Endodermal cell (in vitro differentiated cells): ENCODE data around the gene ADAMTS16. TPM values are rescaled to one million over a fixed set of nuclear protein-coding genes. Genes with fewer than 3 reads are reported as not detected.

Experiments
- DNase-seq: peaks from one replicate; pipeline ENCODE4 v3.0.0-alpha.2; 2017
- H3K27ac ChIP-seq: 2 replicates; pipeline ENCODE4 v1.5.1; 2013; ENCODE audit warnings: mild to moderate bottlenecking, low read depth, low read length, moderate library complexity
- H3K27me3 ChIP-seq: 2 replicates; pipeline ENCODE4 v1.6.1; 2013; ENCODE audit warnings: mild to moderate bottlenecking, low read length, moderate library complexity; ENCODE audit not compliant: insufficient read depth, control insufficient read depth, poor library complexity, severe bottlenecking
- H3K36me3 ChIP-seq: 2 replicates; pipeline ENCODE4 v1.7.0; 2013; ENCODE audit warnings: mild to moderate bottlenecking, low read length, moderate library complexity; ENCODE audit not compliant: control insufficient read depth, insufficient read depth
- H3K4me1 ChIP-seq: one replicate; pipeline ENCODE4 v1.7.0; 2013; ENCODE audit warnings: low read length; ENCODE audit not compliant: control insufficient read depth, insufficient read depth
- H3K4me3 ChIP-seq: 2 replicates; pipeline ENCODE4 v1.5.1; 2013; ENCODE audit warnings: mild to moderate bottlenecking, low read length, moderate library complexity
- H3K9ac ChIP-seq: 2 replicates; pipeline ENCODE4 v1.6.1; 2013; ENCODE audit warnings: mild to moderate bottlenecking, low read length, moderate library complexity; ENCODE audit not compliant: poor library complexity, severe bottlenecking; ENCODE audit errors: extremely low read depth
- H3K9me3 ChIP-seq: 2 replicates; pipeline ENCODE4 v1.6.1; 2013; ENCODE audit warnings: mild to moderate bottlenecking, low read length, moderate library complexity; ENCODE audit not compliant: control insufficient read depth
- H3K27ac Mint-ChIP-seq: 2 replicates; pipeline ENCODE4 v1.8.0; 2020; ENCODE audit warnings: mixed read lengths
- H3K27me3 Mint-ChIP-seq: 2 replicates; pipeline ENCODE4 v1.8.0; 2021; ENCODE audit warnings: mild to moderate bottlenecking, mixed read lengths; ENCODE audit not compliant: insufficient read depth
- H3K36me3 Mint-ChIP-seq: 2 replicates; pipeline ENCODE4 v1.8.0; 2020; ENCODE audit warnings: low read depth, mixed read lengths
- H3K4me1 Mint-ChIP-seq: 2 replicates; pipeline ENCODE4 v1.8.0; 2020; ENCODE audit warnings: mixed read lengths
- H3K4me3 Mint-ChIP-seq: 2 replicates; pipeline ENCODE4 v1.8.0; 2020; ENCODE audit warnings: mild to moderate bottlenecking, moderate library complexity, mixed read lengths
- H3K9me3 Mint-ChIP-seq: 2 replicates; pipeline ENCODE4 v1.8.0; 2020; ENCODE audit warnings: mild to moderate bottlenecking, mixed read lengths
- WGBS, 2 experiments: methylation state at CpG; one replicate each; pipeline versions ENCODE4 v1.1.5 to v1.1.7; 2013; ENCODE audit warnings: missing lambda C conversion rate in 2 of 2, mixed read lengths in 1 of 2; ENCODE audit not compliant: insufficient coverage in 1 of 2, insufficient read length in 1 of 2; 5-methylcytosine and 5-hydroxymethylcytosine counted together
- total RNA-seq, 2 donors: library from RNA; stranded (reverse); fragmentation: NEBNext Ultra II Directional in 1 of 2; extraction: Animal tissue kit (Norgen Biotek cat#: 25700) in 1 of 2; gene quantifications; 2 replicates in 1 of 2; 3 replicates in 1 of 2; pipeline ENCODE4 v1.2.1, GENCODE V29; 2021
- TF ChIP-seq, protein P1 (sequence below): fragments of 200-600 bp; sonication (generic); conservative IDR thresholded peaks from 2 replicates; pipeline ENCODE4 v1.5.0; 2021; ENCODE audit warnings: antibody characterized with exemption, mild to moderate bottlenecking

ADAMTS16 gene
- total RNA-seq, 2 donors from 2014 or later, result 0.77 to 7.4 TPM

DNA sequence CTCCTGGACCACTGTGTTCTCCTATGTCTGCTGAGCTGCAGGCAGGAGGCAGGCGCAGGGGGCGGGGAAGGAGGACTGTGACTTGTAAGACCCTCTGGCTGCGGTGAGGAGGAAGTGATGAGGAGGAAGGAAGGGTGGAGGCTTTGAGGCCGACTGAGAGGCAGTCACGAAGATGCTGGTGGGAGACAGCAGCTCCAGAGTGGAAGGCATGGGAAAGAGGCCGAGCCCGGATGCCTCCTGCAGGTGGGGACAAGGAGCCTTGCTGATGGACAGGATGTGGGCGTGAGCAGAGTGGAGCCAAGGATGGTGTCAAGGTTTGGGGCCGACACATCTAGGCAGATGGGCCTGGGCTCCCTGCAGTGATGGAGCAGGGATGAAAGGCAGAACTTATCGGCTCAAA, 208.0 kb downstream of the ADAMTS16 start:
- no peak overlapping the region for H3K27ac Mint-ChIP-seq
- no peaks in the 10 kb centered on the region for H3K27me3 ChIP-seq
- no peaks in the 10 kb centered on the region for H3K9me3 ChIP-seq
- H3K4me1 Mint-ChIP-seq, result peaks cover 5% of the 10 kb centered on the region
- no peak overlapping the region for H3K4me3 ChIP-seq
- peaks cover 5% of the 10 kb centered on the region for H3K27me3 Mint-ChIP-seq
- 72 to 74% methylated on average over 6 to 10 of the region's 10 CpGs for WGBS, 2 experiments
- TF ChIP-seq, protein P1, sequence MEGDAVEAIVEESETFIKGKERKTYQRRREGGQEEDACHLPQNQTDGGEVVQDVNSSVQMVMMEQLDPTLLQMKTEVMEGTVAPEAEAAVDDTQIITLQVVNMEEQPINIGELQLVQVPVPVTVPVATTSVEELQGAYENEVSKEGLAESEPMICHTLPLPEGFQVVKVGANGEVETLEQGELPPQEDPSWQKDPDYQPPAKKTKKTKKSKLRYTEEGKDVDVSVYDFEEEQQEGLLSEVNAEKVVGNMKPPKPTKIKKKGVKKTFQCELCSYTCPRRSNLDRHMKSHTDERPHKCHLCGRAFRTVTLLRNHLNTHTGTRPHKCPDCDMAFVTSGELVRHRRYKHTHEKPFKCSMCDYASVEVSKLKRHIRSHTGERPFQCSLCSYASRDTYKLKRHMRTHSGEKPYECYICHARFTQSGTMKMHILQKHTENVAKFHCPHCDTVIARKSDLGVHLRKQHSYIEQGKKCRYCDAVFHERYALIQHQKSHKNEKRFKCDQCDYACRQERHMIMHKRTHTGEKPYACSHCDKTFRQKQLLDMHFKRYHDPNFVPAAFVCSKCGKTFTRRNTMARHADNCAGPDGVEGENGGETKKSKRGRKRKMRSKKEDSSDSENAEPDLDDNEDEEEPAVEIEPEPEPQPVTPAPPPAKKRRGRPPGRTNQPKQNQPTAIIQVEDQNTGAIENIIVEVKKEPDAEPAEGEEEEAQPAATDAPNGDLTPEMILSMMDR, result no peak
- H3K36me3 Mint-ChIP-seq, result no peaks in the 10 kb centered on the region
- H3K4me3 Mint-ChIP-seq, result no peak overlapping the region
- DNase-seq, result peak; percentile 59
- H3K9me3 Mint-ChIP-seq, result no peaks in the 10 kb centered on the region
- no peaks in the 10 kb centered on the region for H3K36me3 ChIP-seq
- no peak overlapping the region for H3K9ac ChIP-seq
- no peaks in the 10 kb centered on the region for H3K4me1 ChIP-seq
- no peak overlapping the region for H3K27ac ChIP-seq

GRCh38 chr5:5348576-5348975, 208.4 kb downstream of the ADAMTS16 start:
- no peak overlapping the region for H3K27ac ChIP-seq
- Mint-ChIP-seq H3K27ac (no peak overlapping the region), H3K36me3 (no peaks in the 10 kb centered on the region), H3K9me3 (no peaks in the 10 kb centered on the region), H3K27me3 (peaks cover 5% of the 10 kb centered on the region), H3K4me3 (no peak overlapping the region), H3K4me1 (peaks cover 5% of the 10 kb centered on the region)
- no peak overlapping the region for H3K9ac ChIP-seq
- no peaks in the 10 kb centered on the region for H3K27me3 ChIP-seq
- H3K4me3 ChIP-seq, result no peak overlapping the region
- no peaks in the 10 kb centered on the region for H3K36me3 ChIP-seq
- no peaks in the 10 kb centered on the region for H3K9me3 ChIP-seq
- TF ChIP-seq, protein P1, result no peak
- no peak for DNase-seq
- no peaks in the 10 kb centered on the region for H3K4me1 ChIP-seq

GRCh38 chr5:5350101-5350500, 210.0 kb downstream of the ADAMTS16 start:
- Mint-ChIP-seq H3K4me3 (no peak overlapping the region), H3K27ac (no peak overlapping the region), H3K36me3 (no peaks in the 10 kb centered on the region), H3K9me3 (no peaks in the 10 kb centered on the region), H3K27me3 (peaks cover 5% of the 10 kb centered on the region), H3K4me1 (peaks cover 5% of the 10 kb centered on the region)
- Histone ChIP-seq H3K4me3 (no peak overlapping the region), H3K4me1 (no peaks in the 10 kb centered on the region), H3K9me3 (no peaks in the 10 kb centered on the region), H3K9ac (no peak overlapping the region), H3K27me3 (no peaks in the 10 kb centered on the region), H3K27ac (no peak overlapping the region), H3K36me3 (no peaks in the 10 kb centered on the region)
- TF ChIP-seq, protein P1, result no peak
- DNase-seq, result no peak
- WGBS, 2 experiments, result 61 to 72% methylated on average over 6 to 9 of the region's 9 CpGs
